HG03521 (cell line): ENCODE results near the gene PCSK2.

ENCODE experiments used
- ATAC-seq: cut with Tn5 transposase; IDR thresholded peaks from one replicate; pipeline ENCODE4 v1.9.1; 2021; ENCODE audit warnings: mild to moderate bottlenecking, moderate library complexity; ENCODE audit not compliant: unreplicated experiment

Gene PCSK2

GRCh38 chr20:17469246-17470030 lies 242.6 kb downstream of the PCSK2 start:
- ATAC-seq: no peak

- no peak for ATAC-seq
These were observed 243.7 kb downstream of the PCSK2 start for GRCh38 chr20:17470521-17470920.

GRCh38 chr20:17470973-17471372 lies 244.1 kb downstream of the PCSK2 start:
- ATAC-seq: no peak

- ATAC-seq: no peak
These were observed 244.9 kb downstream of the PCSK2 start for GRCh38 chr20:17471606-17472187.

- ATAC-seq: no peak
These were observed 246.8 kb downstream of the PCSK2 start for GRCh38 chr20:17473659-17474058.

GRCh38 chr20:17479063-17479657 lies 252.3 kb downstream of the PCSK2 start:
- no peak for ATAC-seq

- ATAC-seq: no peak
These were observed 253.9 kb downstream of the PCSK2 start for GRCh38 chr20:17480696-17481095.

- ATAC-seq: no peak
These were observed 254.8 kb downstream of the PCSK2 start for GRCh38 chr20:17481661-17482060.

- no peak for ATAC-seq
These were observed 255.7 kb downstream of the PCSK2 start for GRCh38 chr20:17482536-17482935.

- no peak for ATAC-seq
These were observed 258.2 kb downstream of the PCSK2 start for GRCh38 chr20:17485017-17485416.

GRCh38 chr20:17488916-17489600 lies 262.2 kb downstream of the PCSK2 start:
- ATAC-seq: no peak

GRCh38 chr20:17490501-17490900 lies 263.7 kb downstream of the PCSK2 start:
- no peak for ATAC-seq

- no peak for ATAC-seq
These were observed 264.2 kb downstream of the PCSK2 start for GRCh38 chr20:17491041-17491440.

GRCh38 chr20:17491488-17491887 lies 264.6 kb downstream of the PCSK2 start:
- ATAC-seq: no peak

- no peak for ATAC-seq
These were observed 266.3 kb downstream of the PCSK2 start for GRCh38 chr20:17493173-17493572.

- ATAC-seq: no peak
These were observed 267.4 kb downstream of the PCSK2 start for GRCh38 chr20:17494201-17494600.

GRCh38 chr20:17495826-17496225 lies 269.0 kb downstream of the PCSK2 start:
- no peak for ATAC-seq

- no peak for ATAC-seq
These were observed 271.2 kb downstream of the PCSK2 start for GRCh38 chr20:17497821-17498580.

GRCh38 chr20:17498641-17499040 lies 271.8 kb downstream of the PCSK2 start:
- ATAC-seq: no peak

GRCh38 chr20:17499041-17499440 lies 272.2 kb downstream of the PCSK2 start:
- ATAC-seq: no peak

- ATAC-seq: no peak
These were observed 273.4 kb downstream of the PCSK2 start for GRCh38 chr20:17500271-17500670.
